SK-N-SH treated with all-trans-retinoic acid at 6 μM for 48 hours (cell line): ENCODE results near the gene DPF3.

ENCODE experiments used
- ATAC-seq: fragments of 200-7000 bp; cut with Tn5 transposase; 3 replicates; pipeline ENCODE4 v1.9.1; 2020; ENCODE audit warnings: mild to moderate bottlenecking, moderate library complexity
- ARNTL ChIP-seq: fragments of 450-650 bp; formaldehyde crosslinking; IDR thresholded peaks from 2 replicates; pipeline ENCODE4 v1.5.0; 2020; ENCODE audit warnings: low read depth, mild to moderate bottlenecking, moderate library complexity, borderline replicate concordance
- BACH2 ChIP-seq: fragments of 250-450 bp; sonication (Bioruptor Pico); IDR thresholded peaks from 2 replicates; pipeline ENCODE4 v1.9.0; 2021; ENCODE audit warnings: mild to moderate bottlenecking, borderline replicate concordance
- CSDC2 ChIP-seq: fragments of 250-450 bp; sonication (Bioruptor Pico); IDR thresholded peaks from 2 replicates; pipeline ENCODE4 v1.5.0; 2020; ENCODE audit warnings: mild to moderate bottlenecking, moderate library complexity
- GLIS3 ChIP-seq: fragments of 250-450 bp; sonication (Bioruptor Pico); IDR thresholded peaks from 2 replicates; pipeline ENCODE4 v1.5.0; 2020; ENCODE audit warnings: mild to moderate bottlenecking, moderate library complexity
- ISL1 ChIP-seq: fragments of 250-450 bp; sonication (Bioruptor Pico); IDR thresholded peaks from 2 replicates; pipeline ENCODE4 v2.1.2; 2022; ENCODE audit warnings: mild to moderate bottlenecking, moderate library complexity
- OSR1 ChIP-seq: fragments of 250-450 bp; sonication (Bioruptor Pico); IDR thresholded peaks from 2 replicates; pipeline ENCODE4 v1.8.0; 2022; ENCODE audit warnings: moderate library complexity, mild to moderate bottlenecking, inconsistent platforms
- PATZ1 ChIP-seq: fragments of 250-450 bp; sonication (Bioruptor Pico); IDR thresholded peaks from 2 replicates; pipeline ENCODE4 v1.8.0; 2020; ENCODE audit warnings: mild to moderate bottlenecking, moderate library complexity, borderline replicate concordance
- POU6F1 ChIP-seq: fragments of 250-450 bp; sonication (Bioruptor Pico); IDR thresholded peaks from 2 replicates; pipeline ENCODE4 v1.8.0; 2021; ENCODE audit warnings: low read depth, mild to moderate bottlenecking, moderate library complexity, borderline replicate concordance
- PPARA ChIP-seq: fragments of 250-450 bp; sonication (Bioruptor Pico); IDR thresholded peaks from 2 replicates; pipeline ENCODE4 v1.5.0; 2020; ENCODE audit warnings: mild to moderate bottlenecking, borderline replicate concordance
- RARB ChIP-seq: fragments of 250-450 bp; sonication (Bioruptor Pico); IDR thresholded peaks from 2 replicates; pipeline ENCODE4 v1.8.0; 2021; ENCODE audit warnings: mild to moderate bottlenecking, moderate library complexity
- SNAI2 ChIP-seq: fragments of 250-450 bp; sonication (Bioruptor Pico); IDR thresholded peaks from 2 replicates; pipeline ENCODE4 v1.5.0; 2020; ENCODE audit warnings: mild to moderate bottlenecking, moderate library complexity
- TCF4 ChIP-seq: fragments of 250-450 bp; sonication (Bioruptor Pico); IDR thresholded peaks from 2 replicates; pipeline ENCODE4 v1.8.0; 2021; ENCODE audit warnings: mild to moderate bottlenecking, moderate library complexity, borderline replicate concordance
- TOX ChIP-seq: fragments of 250-450 bp; sonication (Bioruptor Pico); IDR thresholded peaks from 2 replicates; pipeline ENCODE4 v1.8.0; 2021; ENCODE audit warnings: mild to moderate bottlenecking, moderate library complexity, borderline replicate concordance
- TSHZ2 ChIP-seq: fragments of 250-450 bp; sonication (Bioruptor Pico); IDR thresholded peaks from 2 replicates; pipeline ENCODE4 v1.5.0; 2020; ENCODE audit warnings: mild to moderate bottlenecking, moderate library complexity
- ZC3H10 ChIP-seq: fragments of 250-450 bp; sonication (Bioruptor Pico); IDR thresholded peaks from 2 replicates; pipeline ENCODE4 v1.5.1; 2021; ENCODE audit warnings: mild to moderate bottlenecking, moderate library complexity
- ZFP3 ChIP-seq: fragments of 250-450 bp; sonication (Bioruptor Pico); IDR thresholded peaks from 2 replicates; pipeline ENCODE4 v1.5.0; 2020; ENCODE audit warnings: mild to moderate bottlenecking, moderate library complexity
- ZFP30 ChIP-seq: fragments of 450-650 bp; formaldehyde crosslinking; IDR thresholded peaks from 2 replicates; pipeline ENCODE4 v1.5.0; 2022; ENCODE audit warnings: mild to moderate bottlenecking, moderate library complexity
- ZNF565 ChIP-seq: fragments of 450-650 bp; formaldehyde crosslinking; conservative IDR thresholded peaks from 2 replicates; pipeline ENCODE4 v1.5.0; 2020; ENCODE audit warnings: low read depth, mild to moderate bottlenecking, moderate library complexity
- ZNF70 ChIP-seq: fragments of 450-650 bp; formaldehyde crosslinking; IDR thresholded peaks from 2 replicates; pipeline ENCODE4 v1.5.0; 2020; ENCODE audit warnings: mild to moderate bottlenecking, moderate library complexity
- ZNF8 ChIP-seq: fragments of 450-650 bp; formaldehyde crosslinking; IDR thresholded peaks from 2 replicates; pipeline ENCODE4 v1.5.0; 2020; ENCODE audit warnings: mild to moderate bottlenecking, moderate library complexity
- TF ChIP-seq, protein P1 (sequence below): fragments of 250-450 bp; sonication (Bioruptor Pico); IDR thresholded peaks from 2 replicates; pipeline ENCODE4 v1.5.1; 2021; ENCODE audit warnings: mild to moderate bottlenecking, moderate library complexity
- TF ChIP-seq, protein P2 (sequence below): fragments of 250-450 bp; sonication (Bioruptor Pico); IDR thresholded peaks from 2 replicates; pipeline ENCODE4 v1.5.1; 2020; ENCODE audit warnings: low read depth, mild to moderate bottlenecking, moderate library complexity

The DPF3 gene

DNA sequence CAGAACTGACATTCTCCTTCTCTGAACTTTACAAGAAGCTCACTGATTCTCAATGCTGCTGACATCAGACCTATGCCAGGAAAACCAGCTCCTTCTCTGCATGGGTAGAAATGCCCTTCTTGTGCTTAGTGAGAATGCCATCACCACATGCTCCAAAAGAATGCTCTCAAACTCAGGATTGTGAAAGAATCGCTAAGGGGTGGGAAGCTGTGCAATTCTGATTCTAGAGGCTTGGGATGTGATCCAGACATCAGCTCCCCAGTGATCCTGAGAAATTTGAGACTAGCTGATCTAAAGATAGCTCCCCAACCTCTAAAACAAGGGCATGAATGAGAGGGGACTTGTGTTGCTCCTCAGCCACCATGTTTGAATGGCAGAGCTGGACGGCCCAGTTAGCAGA is 113.2 kb downstream of the DPF3 start:
- peak; percentile 39 for ATAC-seq
- TF ChIP-seq ZNF565, result no peak
- TF ChIP-seq SNAI2 (CRISPR knock-in tag), result no peak
- TF ChIP-seq GLIS3 (CRISPR knock-in tag), result no peak
- no peak for TF ChIP-seq PATZ1 (CRISPR knock-in tag)
- TF ChIP-seq POU6F1, result no peak
- no peak for TF ChIP-seq ZC3H10 (CRISPR knock-in tag)
- TF ChIP-seq ZNF8 (CRISPR knock-in tag), result no peak
- TF ChIP-seq TSHZ2 (CRISPR knock-in tag), result no peak
- TF ChIP-seq CSDC2 (CRISPR knock-in tag), result no peak
- TF ChIP-seq BACH2, result no peak
- no peak for TF ChIP-seq TOX (CRISPR knock-in tag)
- no peak for TF ChIP-seq ZFP30 (CRISPR knock-in tag)
- no peak for TF ChIP-seq TCF4 (CRISPR knock-in tag)
- no peak for TF ChIP-seq ARNTL
- no peak for TF ChIP-seq ZNF70 (CRISPR knock-in tag)
- TF ChIP-seq, protein P1, sequence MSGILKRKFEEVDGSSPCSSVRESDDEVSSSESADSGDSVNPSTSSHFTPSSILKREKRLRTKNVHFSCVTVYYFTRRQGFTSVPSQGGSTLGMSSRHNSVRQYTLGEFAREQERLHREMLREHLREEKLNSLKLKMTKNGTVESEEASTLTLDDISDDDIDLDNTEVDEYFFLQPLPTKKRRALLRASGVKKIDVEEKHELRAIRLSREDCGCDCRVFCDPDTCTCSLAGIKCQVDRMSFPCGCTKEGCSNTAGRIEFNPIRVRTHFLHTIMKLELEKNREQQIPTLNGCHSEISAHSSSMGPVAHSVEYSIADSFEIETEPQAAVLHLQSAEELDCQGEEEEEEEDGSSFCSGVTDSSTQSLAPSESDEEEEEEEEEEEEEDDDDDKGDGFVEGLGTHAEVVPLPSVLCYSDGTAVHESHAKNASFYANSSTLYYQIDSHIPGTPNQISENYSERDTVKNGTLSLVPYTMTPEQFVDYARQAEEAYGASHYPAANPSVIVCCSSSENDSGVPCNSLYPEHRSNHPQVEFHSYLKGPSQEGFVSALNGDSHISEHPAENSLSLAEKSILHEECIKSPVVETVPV, result no peak
- TF ChIP-seq, protein P2, sequence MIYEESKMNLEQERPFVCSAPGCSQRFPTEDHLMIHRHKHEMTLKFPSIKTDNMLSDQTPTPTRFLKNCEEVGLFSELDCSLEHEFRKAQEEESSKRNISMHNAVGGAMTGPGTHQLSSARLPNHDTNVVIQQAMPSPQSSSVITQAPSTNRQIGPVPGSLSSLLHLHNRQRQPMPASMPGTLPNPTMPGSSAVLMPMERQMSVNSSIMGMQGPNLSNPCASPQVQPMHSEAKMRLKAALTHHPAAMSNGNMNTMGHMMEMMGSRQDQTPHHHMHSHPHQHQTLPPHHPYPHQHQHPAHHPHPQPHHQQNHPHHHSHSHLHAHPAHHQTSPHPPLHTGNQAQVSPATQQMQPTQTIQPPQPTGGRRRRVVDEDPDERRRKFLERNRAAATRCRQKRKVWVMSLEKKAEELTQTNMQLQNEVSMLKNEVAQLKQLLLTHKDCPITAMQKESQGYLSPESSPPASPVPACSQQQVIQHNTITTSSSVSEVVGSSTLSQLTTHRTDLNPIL (CRISPR knock-in tag), result no peak
- TF ChIP-seq ISL1 (CRISPR knock-in tag), result no peak
- TF ChIP-seq OSR1 (CRISPR knock-in tag), result no peak
- no peak for TF ChIP-seq PPARA (CRISPR knock-in tag)

DNA sequence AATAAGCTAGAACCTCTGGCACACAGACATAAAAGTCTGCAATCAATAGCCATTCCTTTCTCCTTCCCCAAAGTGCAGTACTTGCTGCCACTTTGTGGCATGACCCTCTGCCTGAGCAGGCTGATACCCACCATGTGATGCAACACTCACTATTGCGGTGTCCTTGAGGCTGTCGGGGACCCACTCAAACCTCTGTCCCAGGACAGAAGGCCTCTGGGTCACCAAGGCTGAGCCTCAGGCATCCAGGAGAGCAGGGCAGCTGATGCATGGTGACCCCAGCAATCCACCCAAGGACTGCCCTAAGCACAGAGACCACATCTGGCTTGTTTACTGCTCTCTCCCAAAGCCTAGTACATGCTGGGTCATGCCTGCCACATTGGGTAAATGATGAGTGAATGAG is 114.2 kb downstream of the DPF3 start:
- ATAC-seq, result no peak
- TF ChIP-seq ISL1 (CRISPR knock-in tag), result no peak
- no peak for TF ChIP-seq ARNTL
- no peak for TF ChIP-seq ZFP3
- TF ChIP-seq RARB (CRISPR knock-in tag), result no peak
- TF ChIP-seq GLIS3 (CRISPR knock-in tag), result no peak
- TF ChIP-seq TOX (CRISPR knock-in tag), result no peak
- TF ChIP-seq POU6F1, result no peak
- TF ChIP-seq BACH2, result no peak
- no peak for TF ChIP-seq PPARA (CRISPR knock-in tag)
- no peak for TF ChIP-seq ZNF565
- TF ChIP-seq CSDC2 (CRISPR knock-in tag), result no peak
- no peak for TF ChIP-seq ZFP30 (CRISPR knock-in tag)
